Loucy (cell line): ENCODE results near the gene DYNC1LI1.

Source experiments
- EZH2phosphoT487 ChIP-seq: fragments of 200-600 bp; IDR thresholded peaks from 2 replicates; pipeline ENCODE4 v1.6.1; 2018; ENCODE audit warnings: antibody characterized with exemption, mild to moderate bottlenecking, moderate library complexity, borderline replicate concordance
- TF ChIP-seq, protein P1 (sequence below): fragments of 200-600 bp; sonication (generic); conservative IDR thresholded peaks from 2 replicates; pipeline ENCODE4 v1.5.1; 2014; ENCODE audit warnings: mild to moderate bottlenecking, antibody characterized with exemption, low read length

DNA sequence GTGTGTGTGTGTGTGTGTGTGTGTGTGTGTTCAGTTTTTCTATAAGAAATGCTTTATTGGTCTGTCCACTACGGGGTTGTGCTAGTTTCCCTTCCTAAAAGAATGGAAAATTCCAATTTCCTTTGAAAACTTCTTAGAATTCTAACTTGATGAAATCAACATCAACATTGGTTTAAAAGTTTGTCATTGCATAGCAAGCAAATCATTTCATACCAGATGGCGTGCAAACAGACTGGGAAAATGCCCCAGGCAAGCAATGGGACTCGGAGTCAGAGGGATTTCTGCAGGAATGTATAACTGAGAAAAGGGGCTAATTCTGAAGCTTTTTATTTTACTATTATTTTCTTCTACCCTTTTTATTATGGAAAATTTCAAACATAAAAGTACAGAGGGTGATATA, 13.1 kb upstream of the DYNC1LI1 start:
- TF ChIP-seq, protein P1, sequence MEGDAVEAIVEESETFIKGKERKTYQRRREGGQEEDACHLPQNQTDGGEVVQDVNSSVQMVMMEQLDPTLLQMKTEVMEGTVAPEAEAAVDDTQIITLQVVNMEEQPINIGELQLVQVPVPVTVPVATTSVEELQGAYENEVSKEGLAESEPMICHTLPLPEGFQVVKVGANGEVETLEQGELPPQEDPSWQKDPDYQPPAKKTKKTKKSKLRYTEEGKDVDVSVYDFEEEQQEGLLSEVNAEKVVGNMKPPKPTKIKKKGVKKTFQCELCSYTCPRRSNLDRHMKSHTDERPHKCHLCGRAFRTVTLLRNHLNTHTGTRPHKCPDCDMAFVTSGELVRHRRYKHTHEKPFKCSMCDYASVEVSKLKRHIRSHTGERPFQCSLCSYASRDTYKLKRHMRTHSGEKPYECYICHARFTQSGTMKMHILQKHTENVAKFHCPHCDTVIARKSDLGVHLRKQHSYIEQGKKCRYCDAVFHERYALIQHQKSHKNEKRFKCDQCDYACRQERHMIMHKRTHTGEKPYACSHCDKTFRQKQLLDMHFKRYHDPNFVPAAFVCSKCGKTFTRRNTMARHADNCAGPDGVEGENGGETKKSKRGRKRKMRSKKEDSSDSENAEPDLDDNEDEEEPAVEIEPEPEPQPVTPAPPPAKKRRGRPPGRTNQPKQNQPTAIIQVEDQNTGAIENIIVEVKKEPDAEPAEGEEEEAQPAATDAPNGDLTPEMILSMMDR = no peak
- TF ChIP-seq EZH2phosphoT487 = no peak
